Endothelial cell of umbilical vein (primary cell): ENCODE data around the gene SEMA4D. TPM values are rescaled to one million over a fixed set of nuclear protein-coding genes. Genes with fewer than 3 reads are reported as not detected.

Source experiments
- BruUV-seq: library from RNA; stranded (reverse); fragments of 400-500 nt; replicated peaks from 2 replicates; lab custom pipeline; 2021; lab: Mats Ljungman, UMichigan
- CTCF ChIA-PET: fragments of 300-600, 350-600 bp; sonication (Branson Sonifier 250); formaldehyde crosslinking; loops from one replicate; lab custom pipeline; 2021; ENCODE audit warnings: antibody characterized with exemption, inconsistent platforms; lab: Charles Lee
- POLR2A ChIA-PET: fragments of 300-600, 350-600 bp; sonication (Branson Sonifier 250); formaldehyde crosslinking; loops from one replicate; lab custom pipeline; 2021; ENCODE audit warnings: antibody characterized with exemption, inconsistent platforms; lab: Charles Lee
- DNase-seq: peaks from one replicate; pipeline ENCODE4 v3.0.0-alpha.2; 2011; ENCODE audit warnings: low read depth, low spot score
- FAIRE-seq: peaks from 2 replicates; lab custom pipeline; 2011; peaks lifted over from hg19 to GRCh38; lab: Jason Lieb, UNC
- H2AFZ ChIP-seq: 2 replicates; pipeline ENCODE4 v1.6.0; 2012; ENCODE audit warnings: low read depth, low read length, control low read depth, inconsistent platforms
- H3K27ac ChIP-seq: 2 replicates; pipeline ENCODE4 v1.5.1; 2011; ENCODE audit warnings: low read depth, mild to moderate bottlenecking, control low read depth, low read length, moderate library complexity; ENCODE audit not compliant: insufficient read depth
- H3K27me3 ChIP-seq, 2 experiments: 2 replicates each; pipeline versions ENCODE4 v1.6.0 to v1.6.1; 2011; ENCODE audit warnings: low read length in 2 of 2, mixed read lengths in 1 of 2; ENCODE audit not compliant: control insufficient read depth in 2 of 2, insufficient read depth in 2 of 2
- H3K36me3 ChIP-seq, 2 experiments: 2 replicates in 1 of 2; 3 replicates in 1 of 2; pipeline ENCODE4 v1.5.1; 2011; ENCODE audit warnings: low read length in 2 of 2, mild to moderate bottlenecking in 1 of 2, moderate library complexity in 1 of 2; ENCODE audit not compliant: control insufficient read depth in 2 of 2, insufficient read depth in 2 of 2; ENCODE audit errors: extremely low read depth in 1 of 2
- H3K4me1 ChIP-seq: 3 replicates; pipeline ENCODE4 v1.5.1; 2011; ENCODE audit warnings: mild to moderate bottlenecking, low read length; ENCODE audit not compliant: control insufficient read depth, insufficient read depth; ENCODE audit errors: extremely low read depth
- H3K4me2 ChIP-seq: 2 replicates; pipeline ENCODE4 v1.6.1; 2011; ENCODE audit warnings: low read length, control low read depth, mixed read lengths; ENCODE audit not compliant: insufficient read depth
- H3K4me3 ChIP-seq, 3 experiments: fragments of 200-600 bp in 1 of 3; sonication (generic), shearing (Covaris generic) in 1 of 3; replicated peaks in 1 of 3; 2 replicates each; pipeline ENCODE4 v1.5.1; 2011 to 2016; ENCODE audit warnings: control low read depth in 3 of 3, low read length in 3 of 3, mild to moderate bottlenecking in 2 of 3, inconsistent platforms in 1 of 3, low read depth in 1 of 3, moderate library complexity in 1 of 3; ENCODE audit not compliant: insufficient read depth in 1 of 3
- H3K79me2 ChIP-seq: 2 replicates; pipeline ENCODE4 v1.6.0; 2012; ENCODE audit warnings: low read length, inconsistent platforms; ENCODE audit not compliant: control insufficient read depth, insufficient read depth
- H3K9ac ChIP-seq: replicated peaks from 2 replicates; pipeline ENCODE3; 2011; ENCODE audit warnings: low read length, control low read depth; ENCODE audit not compliant: insufficient read depth; ENCODE audit errors: extremely low read depth
- H3K9me1 ChIP-seq: replicated peaks from 3 replicates; pipeline ENCODE4 v1.6.0; 2011; ENCODE audit warnings: mild to moderate bottlenecking, low read length; ENCODE audit not compliant: control insufficient read depth, insufficient read depth; ENCODE audit errors: extremely low read depth
- H3K9me3 ChIP-seq: replicated peaks from 2 replicates; pipeline ENCODE4 v1.5.1; 2012; ENCODE audit warnings: low read length, inconsistent platforms; ENCODE audit not compliant: control insufficient read depth, insufficient read depth
- H4K20me1 ChIP-seq: replicated peaks from 2 replicates; pipeline ENCODE3; 2011; ENCODE audit warnings: mild to moderate bottlenecking, low read length; ENCODE audit not compliant: control insufficient read depth, insufficient read depth; ENCODE audit errors: extremely low read depth
- CTCF ChIP-seq, 2 donors: IDR thresholded peaks; 1 replicate in 1 of 2; 2 replicates in 1 of 2; pipeline ENCODE4 v1.5.1; 2011; ENCODE audit warnings: low read length in 2 of 2, mild to moderate bottlenecking in 2 of 2, moderate library complexity in 2 of 2, control low read depth in 1 of 2, inconsistent platforms in 1 of 2, low read depth in 1 of 2; ENCODE audit not compliant: insufficient read depth in 1 of 2; ENCODE audit errors: extremely low read depth in 1 of 2
- EZH2 ChIP-seq: IDR thresholded peaks from 2 replicates; pipeline ENCODE4 v1.6.1; 2012; ENCODE audit warnings: borderline replicate concordance, low read depth, mild to moderate bottlenecking, moderate library complexity, low read length, inconsistent platforms; ENCODE audit not compliant: severe bottlenecking
- FOS ChIP-seq: IDR thresholded peaks from 2 replicates; pipeline ENCODE4 v1.6.1; 2011; ENCODE audit warnings: mild to moderate bottlenecking, low read length, moderate library complexity, borderline replicate concordance; ENCODE audit not compliant: insufficient read depth
- GATA2 ChIP-seq: IDR thresholded peaks from 2 replicates; pipeline ENCODE4 v1.7.0; 2011; ENCODE audit warnings: low read depth, mild to moderate bottlenecking, moderate library complexity, mixed read lengths, low read length; ENCODE audit not compliant: insufficient read length, insufficient read depth
- JUN ChIP-seq: IDR thresholded peaks from 2 replicates; pipeline ENCODE4 v1.6.1; 2011; ENCODE audit warnings: borderline replicate concordance, low read depth; ENCODE audit not compliant: insufficient read length, insufficient read depth
- MAX ChIP-seq: IDR thresholded peaks from 2 replicates; pipeline ENCODE4 v1.6.1; 2011; ENCODE audit not compliant: insufficient read depth, insufficient read length
- MYC ChIP-seq: IDR thresholded peaks from one replicate; pipeline ENCODE4 v1.6.1; 2011; ENCODE audit warnings: mild to moderate bottlenecking, low read depth, low read length
- POLR2A ChIP-seq: IDR thresholded peaks from 2 replicates; pipeline ENCODE4 v1.6.1; 2012; ENCODE audit warnings: low read depth, mild to moderate bottlenecking, control low read depth, low read length
- POLR2AphosphoS5 ChIP-seq: IDR thresholded peaks from 2 replicates; pipeline ENCODE4 v1.6.1; 2012; ENCODE audit warnings: low read depth, mild to moderate bottlenecking, control low read depth, low read length, moderate library complexity; ENCODE audit not compliant: insufficient read depth
- dilution Hi-C: fragments of 300-500 bp; cut with MboI; formaldehyde crosslinking; loops from one replicate; pipeline ENCODE4 v1.15.0; 2019; ENCODE audit warnings: low sequenced_read_pairs; ENCODE audit not compliant: extremely low pct_ligation_motif_present
- intact Hi-C: fragments of 100-400 bp; cut with micrococcal nuclease; formaldehyde crosslinking; loops from one replicate; pipeline ENCODE4 v1.10.0; 2022
- polyA plus RNA-seq, 4 experiments: library from polyadenylated mRNA; depleted of rRNA in 3 of 4; stranded (reverse) in 3 of 4; unstranded in 1 of 4; fragments of >200 nt; gene quantifications; 2 replicates each; pipeline versions ENCODE4 v1.2.1 to v1.2.3, GENCODE V29; 2011 to 2012; ENCODE audit warnings: missing spikeins in 1 of 4
- total RNA-seq: library from RNA; stranded (reverse); gene quantifications from 2 replicates; pipeline ENCODE4 v1.2.3, GENCODE V29; 2021

The SEMA4D gene
- total and polyA plus RNA-seq, 2 donors (not counting 3 experiments of a cell fraction or from before 2014, with no cell fraction given) = 3.9 to 15.7 TPM

GRCh38 chr9:89494199-89494598, 3.7 kb downstream of the SEMA4D start:
- no peak overlapping the region for H3K4me2 ChIP-seq
- CTCF ChIA-PET = no interaction called here
- DNase-seq (no peak), FAIRE-seq (no peak)
- H3K4me3 ChIP-seq = no peak overlapping the region
- H3K27me3 ChIP-seq = no peaks in the 10 kb centered on the region
- H3K27ac ChIP-seq = no peak overlapping the region
- H3K36me3 ChIP-seq = no peaks in the 10 kb centered on the region
- dilution Hi-C loops = no loop called here
- POLR2A ChIA-PET = no interaction called here
- BruUV-seq = no TSS peak
- TF ChIP-seq FOS (no peak), MAX (no peak)
- intact Hi-C loops = no loop called here
- H4K20me1 ChIP-seq = no peaks in the 10 kb centered on the region
- H3K9me1 ChIP-seq = no peaks in the 10 kb centered on the region
- no peak overlapping the region for H3K9ac ChIP-seq
- H2AFZ ChIP-seq = no peak overlapping the region
- H3K9me3 ChIP-seq = no peaks in the 10 kb centered on the region
- no peaks in the 10 kb centered on the region for H3K79me2 ChIP-seq
- H3K4me1 ChIP-seq = peaks cover 4% of the 10 kb centered on the region

GRCh38 chr9:89493671-89494070, 4.2 kb downstream of the SEMA4D start:
- intact Hi-C loops = no loop called here
- H3K9ac ChIP-seq = no peak overlapping the region
- no peaks in the 10 kb centered on the region for H3K27me3 ChIP-seq
- TF ChIP-seq CTCF (IDR thresholded peaks at IDR 0.05; ENCODE audit: extremely low read depth in 1 of 2, insufficient read depth in 1 of 2, low read depth in 1 of 2, low read length in 2 of 2) = no peak
- no peak for TF ChIP-seq GATA2
- no peak for TF ChIP-seq JUN
- no peak for TF ChIP-seq FOS
- TF ChIP-seq POLR2A = no peak
- no peak for TF ChIP-seq POLR2AphosphoS5
- TF ChIP-seq MYC = no peak
- no peak for TF ChIP-seq MAX
- no peak for TF ChIP-seq EZH2
- no peaks in the 10 kb centered on the region for H3K9me3 ChIP-seq
- ChIA-PET POLR2A (no interaction called here), CTCF (no interaction called here)
- no peak overlapping the region for H2AFZ ChIP-seq
- no peaks in the 10 kb centered on the region for H3K79me2 ChIP-seq
- H4K20me1 ChIP-seq = no peaks in the 10 kb centered on the region
- H3K4me2 ChIP-seq = no peak overlapping the region
- FAIRE-seq = no peak
- dilution Hi-C loops = no loop called here
- BruUV-seq = no TSS peak
- DNase-seq = no peak
- no peak overlapping the region for H3K27ac ChIP-seq
- H3K4me1 ChIP-seq = peaks cover 4% of the 10 kb centered on the region
- no peaks in the 10 kb centered on the region for H3K9me1 ChIP-seq
- H3K36me3 ChIP-seq = no peaks in the 10 kb centered on the region
- no peak overlapping the region for H3K4me3 ChIP-seq
